GM12891 (cell line): ENCODE results near the gene MAML2.
A peak's percentile ranks its signal among the peaks of the same experiment; 100 is the strongest.

Experiments
- DNase-seq: peaks from one replicate; pipeline ENCODE4 v3.0.0; 2011; ENCODE audit warnings: low spot score; ENCODE audit not compliant: insufficient read length
- FAIRE-seq: peaks from 2 replicates; lab custom pipeline; 2011; peaks lifted over from hg19 to GRCh38; lab: Jason Lieb, UNC
- PAX5 ChIP-seq: IDR thresholded peaks from 2 replicates; pipeline ENCODE4 v1.6.1; 2011; ENCODE audit warnings: low read length, moderate library complexity, mild to moderate bottlenecking; ENCODE audit not compliant: insufficient read depth, severe bottlenecking
- POLR2A ChIP-seq: IDR thresholded peaks from 2 replicates; pipeline ENCODE4 v1.6.1; 2011; ENCODE audit warnings: low read depth, low read length, control low read depth
- POLR2AphosphoS5 ChIP-seq: IDR thresholded peaks from 2 replicates; pipeline ENCODE4 v1.6.1; 2011; ENCODE audit warnings: low read depth, low read length, control low read depth
- POU2F2 ChIP-seq: IDR thresholded peaks from 2 replicates; pipeline ENCODE4 v1.6.1; 2011; ENCODE audit warnings: low read depth, mild to moderate bottlenecking, control low read depth, low read length, moderate library complexity
- SPI1 ChIP-seq: IDR thresholded peaks from 2 replicates; pipeline ENCODE4 v1.6.1; 2011; ENCODE audit warnings: low read depth, low read length, control low read depth
- TAF1 ChIP-seq: IDR thresholded peaks from 2 replicates; pipeline ENCODE4 v1.6.1; 2011; ENCODE audit warnings: low read depth, low read length, control low read depth

MAML2 gene

DNA sequence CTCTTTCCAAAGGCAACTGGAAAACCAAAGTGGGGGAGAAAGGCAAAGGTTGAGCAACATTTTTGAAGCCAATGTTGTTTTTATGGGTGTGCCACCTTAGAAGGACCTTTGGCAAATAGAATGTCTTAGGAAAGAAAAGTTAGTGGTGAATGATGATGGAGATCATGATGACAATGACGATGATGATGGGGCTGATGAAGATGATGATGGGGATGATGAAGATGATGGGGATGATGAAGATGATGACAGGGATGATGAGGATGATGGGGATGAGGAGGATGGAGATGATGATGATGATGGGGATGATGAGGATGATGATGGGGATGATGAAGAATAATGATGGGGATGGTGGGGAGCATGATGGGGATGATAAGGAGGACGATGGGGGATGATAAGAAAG lies 340.7 kb downstream of the MAML2 start:
- TF ChIP-seq PAX5, result no peak
- TF ChIP-seq POLR2AphosphoS5, result no peak
- no peak for TF ChIP-seq TAF1
- TF ChIP-seq POLR2A, result no peak
- no peak for TF ChIP-seq POU2F2
- no peak for TF ChIP-seq SPI1
- FAIRE-seq, result no peak
- DNase-seq, result no peak

DNA sequence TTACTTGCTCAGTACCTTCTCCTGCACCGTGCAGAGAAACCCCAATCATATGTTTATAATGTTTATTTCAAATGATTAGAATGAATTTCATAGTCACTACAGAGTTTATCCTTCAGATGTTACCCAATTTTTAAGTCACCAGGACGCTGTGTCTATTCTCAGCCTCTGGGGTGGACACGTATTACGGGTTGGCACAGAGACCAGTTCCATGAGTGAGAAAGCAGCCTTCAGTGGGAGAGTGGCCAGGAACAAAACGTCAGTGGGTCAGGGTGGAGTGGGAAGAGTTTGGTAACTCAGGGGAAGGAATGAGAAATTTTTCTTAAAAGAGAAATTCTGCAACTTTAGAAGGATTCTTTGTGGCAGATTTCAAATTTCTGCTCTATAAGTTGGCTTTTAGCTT lies 342.0 kb downstream of the MAML2 start:
- TF ChIP-seq POU2F2 (no peak), POLR2A (no peak), PAX5 (no peak), TAF1 (no peak), SPI1 (no peak), POLR2AphosphoS5 (no peak)
- no peak for FAIRE-seq
- no peak for DNase-seq

GRCh38 chr11:95999711-96000406 lies 343.1 kb downstream of the MAML2 start:
- DNase-seq (no peak), FAIRE-seq (peak; percentile 9)
- TF ChIP-seq POU2F2 (no peak), POLR2A (no peak), PAX5 (no peak), SPI1 (no peak), TAF1 (no peak), POLR2AphosphoS5 (no peak)

DNA sequence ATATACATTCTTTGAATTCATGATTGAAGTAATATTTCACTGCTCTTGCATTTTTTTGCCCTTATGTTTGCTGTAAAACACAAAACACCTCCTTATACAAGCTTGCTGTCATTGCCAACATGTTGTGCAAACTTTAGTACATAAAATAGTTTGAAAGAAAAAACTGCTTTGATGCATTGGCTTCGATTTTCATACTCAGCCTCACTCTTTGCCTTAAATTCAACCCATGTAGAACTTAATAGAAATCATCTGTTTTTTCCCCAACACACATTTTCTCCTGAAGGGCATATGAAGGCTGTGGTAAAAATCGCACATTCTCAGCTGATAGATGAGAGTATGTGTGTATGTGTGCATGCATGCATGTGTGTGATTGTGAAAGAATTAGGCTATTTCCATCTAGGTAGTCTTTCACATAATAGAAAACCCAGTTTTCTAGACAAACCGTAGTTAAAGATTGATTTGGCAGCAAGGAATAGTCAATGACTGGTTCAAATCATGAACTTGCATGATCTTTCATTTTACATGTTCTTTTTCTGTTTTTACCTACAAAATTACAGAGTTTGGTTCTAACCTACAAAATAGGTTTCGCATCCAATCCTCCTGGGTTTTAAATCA lies 346.3 kb downstream of the MAML2 start:
- no peak for TF ChIP-seq SPI1
- no peak for TF ChIP-seq POU2F2
- no peak for TF ChIP-seq POLR2AphosphoS5
- TF ChIP-seq POLR2A, result no peak
- TF ChIP-seq PAX5, result no peak
- TF ChIP-seq TAF1, result no peak
- FAIRE-seq, result no peak
- no peak for DNase-seq

DNA sequence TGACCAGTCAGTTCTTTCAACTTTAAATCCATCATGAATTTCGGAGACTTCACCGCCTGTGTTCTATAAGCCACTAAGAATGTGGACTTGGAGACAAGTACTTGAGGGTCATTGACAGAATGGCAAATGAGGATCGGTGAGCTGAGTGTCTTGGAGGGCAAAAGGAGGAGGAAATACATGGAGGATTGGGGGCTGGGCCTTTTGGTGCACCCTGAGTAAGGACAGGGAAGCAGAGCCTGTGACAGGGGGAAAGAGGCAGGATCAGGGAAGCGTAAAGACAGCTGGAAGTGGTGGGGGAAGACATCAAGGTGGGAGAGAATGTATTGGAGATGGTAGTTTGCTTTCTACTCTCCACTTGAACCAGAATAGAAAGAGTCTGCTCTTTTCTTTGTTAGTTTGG lies 348.7 kb downstream of the MAML2 start:
- FAIRE-seq, result no peak
- TF ChIP-seq SPI1 (no peak), TAF1 (no peak), PAX5 (no peak), POU2F2 (no peak), POLR2A (no peak), POLR2AphosphoS5 (no peak)

GRCh38 chr11:95993438-95994298 lies 349.3 kb downstream of the MAML2 start:
- TF ChIP-seq TAF1 (no peak), PAX5 (no peak), POLR2A (no peak), SPI1 (no peak), POLR2AphosphoS5 (no peak), POU2F2 (no peak)
- DNase-seq (no peak), FAIRE-seq (no peak)

More for the DNA sequence above, 348.7 kb downstream of the MAML2 start:
- no peak for DNase-seq

DNA sequence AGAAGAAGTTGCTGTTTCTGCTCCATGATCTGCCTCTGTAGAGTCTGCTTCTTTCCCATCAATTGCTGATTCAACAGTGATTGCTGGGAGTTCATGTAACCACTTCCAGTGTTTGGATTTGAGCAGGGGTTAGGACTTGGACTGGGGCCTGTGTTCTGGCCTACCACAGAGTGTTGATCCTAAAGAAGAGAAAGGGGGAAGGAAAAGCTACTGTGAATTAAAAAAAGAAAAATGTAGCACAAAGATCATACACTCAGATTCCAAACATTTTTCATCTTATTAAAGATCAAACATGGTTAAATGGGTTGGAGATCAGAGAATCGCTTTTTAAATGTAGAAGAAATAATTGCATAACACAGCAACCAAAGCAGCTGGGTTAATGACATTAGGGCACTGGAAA lies 351.4 kb downstream of the MAML2 start:
- FAIRE-seq (no peak), DNase-seq (no peak)
- TF ChIP-seq SPI1 (no peak), TAF1 (no peak), POU2F2 (no peak), POLR2AphosphoS5 (no peak), POLR2A (no peak), PAX5 (no peak)

DNA sequence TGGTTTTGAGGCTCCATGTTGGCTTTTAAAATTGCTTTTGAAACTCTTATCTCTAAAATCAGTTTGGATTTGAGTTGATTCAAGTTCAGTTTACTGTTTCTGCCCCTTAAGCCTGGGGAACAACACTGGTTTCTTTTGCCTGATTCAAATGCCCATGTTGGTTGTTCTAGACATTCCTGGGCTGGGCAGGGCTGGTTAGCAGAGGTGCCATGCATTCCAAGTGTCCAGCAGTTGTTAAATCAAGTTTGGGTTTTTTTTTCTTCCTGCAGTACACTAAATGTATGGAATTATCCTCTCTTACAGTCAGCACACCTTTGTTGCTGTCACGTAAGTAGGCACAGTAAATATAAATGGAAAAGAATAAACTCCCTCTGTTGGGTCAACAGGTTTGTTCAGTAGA lies 351.9 kb downstream of the MAML2 start:
- FAIRE-seq (no peak), DNase-seq (no peak)
- no peak for TF ChIP-seq POLR2AphosphoS5
- TF ChIP-seq SPI1, result no peak
- no peak for TF ChIP-seq TAF1
- no peak for TF ChIP-seq POLR2A
- no peak for TF ChIP-seq PAX5

DNA sequence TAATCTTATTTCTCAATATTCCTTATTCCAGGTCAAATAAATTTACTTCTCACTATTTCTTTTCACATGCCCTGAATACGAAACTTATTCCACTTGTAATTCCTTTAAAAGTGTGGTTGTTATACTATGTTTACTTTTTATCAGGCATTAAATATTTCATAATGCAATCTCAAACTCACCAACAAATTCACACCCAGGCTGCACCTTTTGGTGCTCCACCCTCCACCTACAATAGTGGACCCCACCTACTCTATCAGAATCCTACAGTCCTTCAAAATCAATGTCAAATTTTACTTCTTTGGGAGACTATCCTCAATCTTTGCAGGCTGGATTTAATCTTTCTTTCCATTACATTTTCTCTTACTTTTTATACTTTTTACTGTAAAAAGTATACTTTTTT lies 353.2 kb downstream of the MAML2 start:
- FAIRE-seq, result no peak
- no peak for DNase-seq
- TF ChIP-seq POLR2A (no peak), TAF1 (no peak), PAX5 (no peak), SPI1 (no peak), POU2F2 (no peak)
